Epithelial cell of proximal tubule (primary cell): ENCODE results near the gene UGP2. TPM values are rescaled to one million over a fixed set of nuclear protein-coding genes. Genes with fewer than 3 reads are reported as not detected.

ENCODE experiments used
- DNase-seq: peaks from one replicate; pipeline ENCODE4 v3.0.0-alpha.2; 2011; ENCODE audit warnings: low read depth
- H3K4me3 ChIP-seq: 2 replicates; pipeline ENCODE4 v1.5.1; 2011; ENCODE audit warnings: low read depth, mild to moderate bottlenecking, low read length
- total RNA-seq: library from RNA; depleted of rRNA; stranded (reverse); fragments of >200 nt; gene quantifications from 2 replicates; pipeline ENCODE4 v1.2.3, GENCODE V29; 2015
- TF ChIP-seq, protein P1 (sequence below): conservative IDR thresholded peaks from 2 replicates; pipeline ENCODE4 v1.5.1; 2012; ENCODE audit warnings: low read depth, mild to moderate bottlenecking, low read length

The UGP2 gene
- total RNA-seq, 1 donor from 2014 or later = 107 TPM

DNA sequence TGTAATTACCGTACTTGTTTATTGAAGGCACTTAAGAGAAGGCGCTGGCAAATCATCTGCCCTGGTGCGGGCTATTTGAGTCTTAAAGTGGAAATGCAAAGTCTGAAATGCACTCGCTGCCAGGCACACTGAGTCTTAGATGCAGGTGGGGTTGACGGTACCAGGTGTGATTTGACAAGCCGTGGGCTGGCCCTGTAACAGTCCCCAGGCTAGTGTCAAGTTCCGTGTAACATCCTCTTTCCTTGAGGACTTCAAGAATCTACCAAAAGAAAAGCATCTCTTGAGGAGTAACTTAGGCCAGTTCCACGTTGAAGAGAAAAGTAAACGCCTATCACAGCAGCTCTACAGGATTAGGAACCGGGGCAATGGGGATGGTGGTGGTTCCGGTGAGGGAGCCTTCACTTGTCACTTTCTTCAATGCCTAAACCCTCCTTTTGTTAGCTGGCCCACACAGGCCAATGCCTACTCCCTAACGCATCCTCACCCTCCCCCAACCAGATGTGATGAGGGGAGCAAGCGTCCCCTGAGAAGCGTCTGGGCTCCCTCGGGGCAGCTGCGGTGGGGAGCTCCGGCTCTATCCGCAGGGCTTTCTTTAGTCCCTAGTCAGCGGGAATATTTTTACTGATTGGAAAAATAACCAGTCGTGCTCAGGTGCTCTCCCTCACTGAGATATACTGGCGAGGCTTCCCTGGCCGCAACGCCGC, 1.5 kb upstream of the UGP2 start:
- no peak for DNase-seq
- TF ChIP-seq, protein P1, sequence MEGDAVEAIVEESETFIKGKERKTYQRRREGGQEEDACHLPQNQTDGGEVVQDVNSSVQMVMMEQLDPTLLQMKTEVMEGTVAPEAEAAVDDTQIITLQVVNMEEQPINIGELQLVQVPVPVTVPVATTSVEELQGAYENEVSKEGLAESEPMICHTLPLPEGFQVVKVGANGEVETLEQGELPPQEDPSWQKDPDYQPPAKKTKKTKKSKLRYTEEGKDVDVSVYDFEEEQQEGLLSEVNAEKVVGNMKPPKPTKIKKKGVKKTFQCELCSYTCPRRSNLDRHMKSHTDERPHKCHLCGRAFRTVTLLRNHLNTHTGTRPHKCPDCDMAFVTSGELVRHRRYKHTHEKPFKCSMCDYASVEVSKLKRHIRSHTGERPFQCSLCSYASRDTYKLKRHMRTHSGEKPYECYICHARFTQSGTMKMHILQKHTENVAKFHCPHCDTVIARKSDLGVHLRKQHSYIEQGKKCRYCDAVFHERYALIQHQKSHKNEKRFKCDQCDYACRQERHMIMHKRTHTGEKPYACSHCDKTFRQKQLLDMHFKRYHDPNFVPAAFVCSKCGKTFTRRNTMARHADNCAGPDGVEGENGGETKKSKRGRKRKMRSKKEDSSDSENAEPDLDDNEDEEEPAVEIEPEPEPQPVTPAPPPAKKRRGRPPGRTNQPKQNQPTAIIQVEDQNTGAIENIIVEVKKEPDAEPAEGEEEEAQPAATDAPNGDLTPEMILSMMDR = no peak
- H3K4me3 ChIP-seq = peak overlapping the region; percentile 68

GRCh38 chr2:63840785-63841253, 877 bp upstream of the UGP2 start:
- TF ChIP-seq, protein P1 = no peak
- H3K4me3 ChIP-seq = peak overlapping the region; percentile 68
- DNase-seq = no peak

GRCh38 chr2:63842149-63843061, 709 bp downstream of the UGP2 start:
- TF ChIP-seq, protein P1 = no peak
- DNase-seq = no peak
- peak overlapping the region; percentile 68 for H3K4me3 ChIP-seq

GRCh38 chr2:63843093-63843492, 1.4 kb downstream of the UGP2 start:
- TF ChIP-seq, protein P1 = no peak
- peak overlapping the region; percentile 68 for H3K4me3 ChIP-seq
- no peak for DNase-seq

DNA sequence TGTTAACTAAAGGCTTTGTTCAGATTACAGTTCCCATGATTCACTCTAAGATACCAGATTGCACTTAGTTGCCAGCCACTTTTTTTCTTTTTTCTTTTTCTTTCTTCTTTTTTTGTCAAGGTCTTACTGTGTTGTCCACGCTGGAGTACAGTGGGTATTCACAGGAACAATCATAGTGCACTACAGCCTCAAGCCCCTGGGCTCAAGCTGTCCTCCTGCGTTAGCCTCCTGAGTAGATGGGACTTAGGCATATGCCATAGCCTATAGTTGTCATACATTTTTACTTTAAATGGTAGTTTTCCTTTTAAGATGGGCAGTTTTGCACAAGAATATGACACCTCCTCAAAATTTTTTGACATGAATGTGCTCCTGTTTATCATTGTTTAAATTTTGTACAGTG, 2.1 kb downstream of the UGP2 start:
- DNase-seq = no peak
- H3K4me3 ChIP-seq = peak overlapping the region; percentile 68
- TF ChIP-seq, protein P1 = no peak

DNA sequence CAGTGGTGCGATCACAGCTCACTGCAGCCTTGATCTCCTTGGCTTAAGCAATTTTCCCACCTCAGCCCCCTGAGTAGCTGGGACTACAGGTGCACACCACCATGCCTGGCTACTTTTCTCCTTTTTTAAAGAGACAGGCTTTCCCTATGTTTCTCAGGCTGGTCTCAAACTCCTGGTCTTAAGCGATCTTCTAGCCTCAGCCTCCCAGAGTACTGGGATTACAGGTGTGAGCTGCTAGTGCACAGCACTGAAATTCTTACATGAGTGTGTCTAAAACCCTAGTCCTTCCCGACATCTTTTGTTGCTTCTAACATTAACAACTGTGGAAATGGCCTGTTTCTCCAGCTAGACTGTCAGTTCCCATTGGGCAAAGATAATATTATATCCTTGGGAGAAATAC, 2.9 kb downstream of the UGP2 start:
- TF ChIP-seq, protein P1 = no peak
- no peak overlapping the region for H3K4me3 ChIP-seq
- no peak for DNase-seq
